Kidney (tissue), 14 donors: ENCODE results near the gene LAMTOR2. TPM values are rescaled to one million over a fixed set of nuclear protein-coding genes. Genes with fewer than 3 reads are reported as not detected.

Source experiments
- DNase-seq, 5 donors: peaks; one replicate each; pipeline ENCODE4 v3.0.0-alpha.2; 2013 to 2020
- FAIRE-seq: peaks from 2 replicates; lab custom pipeline; 2012; peaks lifted over from hg19 to GRCh38; lab: Jason Lieb, UNC
- H3K27ac ChIP-seq, 2 donors: one replicate each; pipeline ENCODE4 v1.7.0; 2013; ENCODE audit warnings: low read depth in 2 of 2, low read length in 2 of 2, inconsistent platforms in 1 of 2
- H3K27me3 ChIP-seq: one replicate; pipeline ENCODE4 v1.7.1; 2013; ENCODE audit warnings: low read length, inconsistent platforms; ENCODE audit not compliant: control insufficient read depth, insufficient read depth
- H3K36me3 ChIP-seq, 3 donors: one replicate each; pipeline versions ENCODE4 v1.7.0 to v1.7.1; 2013; ENCODE audit warnings: low read length in 3 of 3, control low read depth in 1 of 3, inconsistent platforms in 1 of 3; ENCODE audit not compliant: insufficient read depth in 3 of 3, control insufficient read depth in 2 of 3
- H3K4me1 ChIP-seq, 3 donors: one replicate each; pipeline versions ENCODE4 v1.7.0 to v1.7.1; 2013; ENCODE audit warnings: low read length in 3 of 3, inconsistent platforms in 1 of 3, low read depth in 1 of 3; ENCODE audit not compliant: control insufficient read depth in 2 of 3, insufficient read depth in 2 of 3
- H3K4me3 ChIP-seq, 3 donors: one replicate each; pipeline versions ENCODE4 v1.7.0 to v1.8.1; 2013; ENCODE audit warnings: low read length in 3 of 3, control low read depth in 1 of 3, inconsistent platforms in 1 of 3
- H3K9ac ChIP-seq, 3 donors: one replicate each; pipeline versions ENCODE4 v1.7.0 to v1.7.1; 2013; ENCODE audit warnings: low read length in 3 of 3, control low read depth in 1 of 3, inconsistent platforms in 1 of 3
- H3K9me3 ChIP-seq, 3 donors: one replicate each; pipeline versions ENCODE4 v1.7.0 to v1.7.1; 2013; ENCODE audit warnings: low read length in 3 of 3, control low read depth in 1 of 3, inconsistent platforms in 1 of 3; ENCODE audit not compliant: control insufficient read depth in 2 of 3, insufficient read depth in 1 of 3
- CTCF ChIP-seq: IDR thresholded peaks from 3 replicates; pipeline ENCODE4 v1.5.1; 2012; ENCODE audit warnings: mild to moderate bottlenecking, moderate library complexity, borderline replicate concordance; ENCODE audit not compliant: insufficient read depth; ENCODE audit errors: extremely low read depth
- intact Hi-C: fragments of 100-400 bp; cut with DNase I; formaldehyde crosslinking; loops from one replicate; pipeline ENCODE4 v1.11.1; 2022
- polyA plus RNA-seq: library from polyadenylated mRNA; stranded (reverse); fragments of 350-450 nt; fragmentation: Illumina TruSeq; extraction: RNeasy Lipid Tissue Mini Kit (QIAGEN cat#74804); gene quantifications from one replicate; pipeline ENCODE4 v1.2.3, GENCODE V29; 2014; ENCODE audit warnings: low read depth, low replicate concordance; ENCODE audit not compliant: insufficient read depth
- total RNA-seq: library from RNA; stranded (reverse); fragmentation: NEBNext Ultra II Directional; extraction: Animal tissue kit (Norgen Biotek cat#: 25700); gene quantifications from one replicate; pipeline ENCODE4 v1.2.1, GENCODE V29; 2021
- donor health status: control.
- donor health status: control.
- donor health status: control.
- donor health status: control.
- donor health status: control.
- donor health status: DM: yes; HTN: yes; CAD: no.
- donor health status: Normal renal cell carcinoma (clear cell type).

Gene LAMTOR2
- total and polyA plus RNA-seq, 2 donors from 2014 or later = 50.8 to 200 TPM

GRCh38 chr1:156065871-156066270 is 11.3 kb downstream of the LAMTOR2 start:
- H3K4me1 ChIP-seq = peaks cover 0 to 4% (median 0%) of the 10 kb centered on the region in 3 donors
- intact Hi-C loops = no loop called here

GRCh38 chr1:156067262-156067661 is 12.7 kb downstream of the LAMTOR2 start:
- no peaks in the 10 kb centered on the region for H3K36me3 ChIP-seq
- TF ChIP-seq CTCF = no peak
- H3K4me3 ChIP-seq = no peak overlapping the region
- no peak overlapping the region for H3K9ac ChIP-seq
- DNase-seq = no peak
- no peaks in the 10 kb centered on the region for H3K27me3 ChIP-seq
- no peak for FAIRE-seq
- no peaks in the 10 kb centered on the region for H3K9me3 ChIP-seq
- intact Hi-C loops = no loop called here
- H3K4me1 ChIP-seq = peaks cover 0 to 2% (median 0%) of the 10 kb centered on the region in 3 donors
- no peak overlapping the region for H3K27ac ChIP-seq

More at GRCh38 chr1:156065871-156066270, 11.3 kb downstream of the LAMTOR2 start:
- no peaks in the 10 kb centered on the region for H3K9me3 ChIP-seq
- H3K9ac ChIP-seq = no peak overlapping the region
- no peaks in the 10 kb centered on the region for H3K27me3 ChIP-seq
- no peak overlapping the region for H3K27ac ChIP-seq
- TF ChIP-seq CTCF = no peak
- H3K4me3 ChIP-seq = no peak overlapping the region
- FAIRE-seq (no peak), DNase-seq (no peak)
- H3K36me3 ChIP-seq = no peaks in the 10 kb centered on the region

DNA sequence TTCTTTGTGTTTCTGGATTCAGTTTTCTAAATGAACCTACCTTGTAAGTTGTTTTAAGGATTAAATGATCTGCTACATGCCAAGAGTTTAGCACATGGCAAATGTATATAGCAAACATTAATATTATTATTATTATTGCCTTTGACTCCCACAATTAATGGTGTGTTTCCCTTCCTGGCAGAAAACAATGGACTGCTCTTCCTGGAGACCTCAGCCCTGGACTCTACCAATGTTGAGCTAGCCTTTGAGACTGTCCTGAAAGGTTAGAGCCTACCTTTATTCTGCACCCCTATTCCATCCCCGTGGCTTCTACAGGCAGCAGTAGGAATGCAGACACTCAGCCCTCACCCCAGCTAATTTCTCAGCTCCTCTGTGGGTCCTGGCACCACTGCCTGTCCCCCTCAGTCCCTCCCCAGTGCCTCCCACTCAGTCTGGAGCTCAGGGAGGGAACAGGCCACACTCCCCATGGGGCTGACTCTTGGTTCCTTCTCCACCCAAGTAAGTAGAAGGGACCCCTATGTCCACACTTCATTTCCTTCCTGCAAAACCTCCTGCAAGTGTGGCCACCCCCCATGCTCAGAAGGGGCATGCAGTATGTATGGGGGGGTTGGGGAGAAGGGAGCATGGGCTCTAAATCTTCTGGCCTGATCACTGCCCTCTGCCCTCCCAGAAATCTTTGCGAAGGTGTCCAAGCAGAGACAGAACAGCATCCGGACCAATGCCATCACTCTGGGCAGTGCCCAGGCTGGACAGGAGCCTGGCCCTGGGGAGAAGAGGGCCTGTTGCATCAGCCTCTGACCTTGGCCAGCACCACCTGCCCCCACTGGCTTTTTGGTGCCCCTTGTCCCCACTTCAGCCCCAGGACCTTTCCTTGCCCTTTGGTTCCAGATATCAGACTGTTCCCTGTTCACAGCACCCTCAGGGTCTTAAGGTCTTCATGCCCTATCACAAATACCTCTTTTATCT is 15.2 kb downstream of the LAMTOR2 start:
- no peak for TF ChIP-seq CTCF
- intact Hi-C loops = no loop called here
- Histone ChIP-seq H3K4me1 (no peaks in the 10 kb centered on the region), H3K9ac (no peak overlapping the region), H3K27ac (no peak overlapping the region), H3K9me3 (no peaks in the 10 kb centered on the region), H3K27me3 (no peaks in the 10 kb centered on the region), H3K36me3 (peaks cover 0 to 2% (median 0%) of the 10 kb centered on the region in 3 donors), H3K4me3 (no peak overlapping the region)
- FAIRE-seq (no peak), DNase-seq (no peak)
